IPS DF 4.7 (cell line): Measurements from ENCODE around the gene HPCAL1.

Source experiments
- DNase-seq: peaks from one replicate; pipeline ENCODE4 v3.0.0-alpha.2; 2013; ENCODE audit warnings: low spot score; ENCODE audit errors: extremely low read depth

The HPCAL1 gene

GRCh38 chr2:10422251-10422650 is 119.5 kb downstream of the HPCAL1 start:
- DNase-seq = no peak

DNA sequence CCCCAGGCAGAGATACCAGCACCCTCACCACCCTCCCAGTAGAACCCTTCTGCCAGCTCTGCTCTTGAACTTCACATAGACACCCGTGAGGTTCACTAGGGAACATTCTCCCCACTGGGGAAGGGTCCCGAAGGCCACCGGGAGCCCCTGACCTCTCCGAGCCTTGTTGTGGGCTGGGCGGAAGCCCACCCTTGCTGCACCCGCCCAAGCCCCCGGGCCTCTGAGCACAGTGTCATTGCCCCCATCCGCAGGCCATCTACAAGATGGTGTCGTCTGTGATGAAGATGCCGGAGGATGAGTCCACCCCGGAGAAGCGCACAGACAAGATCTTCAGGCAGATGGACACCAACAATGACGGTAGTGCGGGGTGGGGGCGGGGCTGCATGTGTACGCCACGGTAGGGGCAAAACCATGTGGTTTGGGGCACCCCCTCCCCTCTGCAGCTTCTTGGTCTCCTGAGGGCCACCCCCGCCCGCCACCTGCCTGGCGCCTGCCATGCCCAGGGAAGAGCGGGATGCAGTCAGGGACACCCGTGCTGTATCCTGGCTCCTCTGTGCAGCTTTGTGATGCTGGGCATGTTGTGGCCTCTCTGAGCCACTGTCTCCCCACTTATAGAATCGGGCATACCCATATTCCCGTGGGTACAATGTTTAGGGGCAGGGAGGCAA is 120.2 kb downstream of the HPCAL1 start:
- no peak for DNase-seq

DNA sequence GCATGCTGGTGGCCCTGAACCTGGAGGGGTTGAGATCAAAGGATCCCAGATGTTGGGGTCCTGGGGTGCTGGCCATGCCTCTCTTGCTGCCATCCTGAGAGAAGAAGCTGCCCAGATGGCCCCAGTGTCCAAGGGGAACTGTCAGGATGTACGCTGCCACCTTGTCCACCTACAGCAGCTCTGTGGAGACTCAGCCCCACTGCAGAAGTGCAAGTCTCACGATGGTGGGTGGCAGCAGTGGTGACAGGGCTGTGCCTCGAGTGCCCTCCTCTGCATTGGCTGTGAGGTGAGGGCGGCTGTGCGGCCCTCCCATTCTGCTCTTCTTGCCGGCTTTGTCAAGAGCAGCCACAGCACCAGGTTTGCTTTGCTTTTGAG is 120.7 kb downstream of the HPCAL1 start:
- DNase-seq = no peak

DNA sequence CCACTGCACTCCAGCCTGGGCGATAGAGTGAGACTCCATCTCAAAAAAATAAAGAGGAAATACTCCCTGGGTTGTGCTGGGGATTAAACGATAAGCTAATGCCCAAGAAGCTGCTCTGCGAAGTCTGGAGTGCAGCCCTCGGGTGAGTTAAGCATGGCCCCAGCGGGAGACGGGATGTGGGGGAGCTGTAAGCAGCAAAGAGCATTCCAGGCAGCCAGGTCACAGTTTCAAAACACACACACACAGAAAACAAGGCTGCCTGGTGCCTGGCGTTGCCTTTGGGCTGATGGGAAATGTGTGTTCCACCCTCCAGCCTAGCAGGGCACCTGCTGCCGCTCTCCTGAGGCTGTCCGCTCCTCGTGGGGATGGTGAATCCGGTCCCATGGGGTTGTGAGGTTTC is 121.3 kb downstream of the HPCAL1 start:
- no peak for DNase-seq

DNA sequence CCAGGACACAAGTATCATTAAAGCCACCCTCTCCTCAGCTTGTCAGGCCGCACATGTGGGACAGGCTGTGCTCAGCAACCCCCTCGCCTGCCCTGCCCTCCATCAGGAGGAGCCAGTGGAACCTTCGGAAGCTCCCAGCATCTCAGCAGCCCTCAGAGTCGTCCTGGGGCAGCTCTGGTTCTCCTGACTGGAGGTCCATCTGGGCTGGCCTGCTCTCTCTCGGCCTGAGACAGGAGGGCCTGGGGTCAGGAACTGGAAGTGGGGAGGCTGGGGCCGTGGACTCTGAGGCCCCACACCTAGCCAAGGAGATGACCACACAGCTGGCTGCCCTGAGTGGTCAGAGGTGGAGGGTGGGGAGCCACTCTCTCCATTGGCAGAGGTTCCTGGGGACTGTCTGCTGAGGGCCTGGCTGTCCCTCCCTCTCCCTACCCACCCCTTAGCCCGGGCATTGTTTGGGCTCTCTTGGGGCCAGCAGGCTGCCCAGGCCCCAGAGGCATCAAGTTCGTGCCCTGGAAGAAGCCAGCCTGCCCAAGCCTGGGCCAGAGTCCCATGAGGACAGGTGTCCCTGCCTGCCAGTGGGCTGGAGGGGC is 122.3 kb downstream of the HPCAL1 start:
- DNase-seq = no peak

DNA sequence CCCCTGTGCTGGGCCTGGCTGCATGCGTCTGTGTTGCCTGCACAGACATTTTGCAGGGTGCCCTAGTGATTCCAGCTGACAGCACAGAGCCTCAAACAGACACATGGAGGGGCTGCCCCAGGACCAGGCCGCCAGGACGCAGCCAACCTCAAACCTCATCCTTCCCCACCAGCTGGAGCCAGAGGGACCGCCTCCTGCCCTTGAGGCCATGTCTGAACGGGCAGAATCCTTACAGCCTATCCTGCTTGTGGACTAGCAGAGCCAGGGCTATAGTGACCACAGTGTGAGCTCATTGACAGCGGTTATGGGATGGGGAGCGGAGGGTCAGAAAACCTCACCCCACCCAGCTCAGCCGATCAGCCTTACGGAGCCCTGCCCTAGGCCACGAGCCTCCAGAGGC is 123.0 kb downstream of the HPCAL1 start:
- DNase-seq = no peak

DNA sequence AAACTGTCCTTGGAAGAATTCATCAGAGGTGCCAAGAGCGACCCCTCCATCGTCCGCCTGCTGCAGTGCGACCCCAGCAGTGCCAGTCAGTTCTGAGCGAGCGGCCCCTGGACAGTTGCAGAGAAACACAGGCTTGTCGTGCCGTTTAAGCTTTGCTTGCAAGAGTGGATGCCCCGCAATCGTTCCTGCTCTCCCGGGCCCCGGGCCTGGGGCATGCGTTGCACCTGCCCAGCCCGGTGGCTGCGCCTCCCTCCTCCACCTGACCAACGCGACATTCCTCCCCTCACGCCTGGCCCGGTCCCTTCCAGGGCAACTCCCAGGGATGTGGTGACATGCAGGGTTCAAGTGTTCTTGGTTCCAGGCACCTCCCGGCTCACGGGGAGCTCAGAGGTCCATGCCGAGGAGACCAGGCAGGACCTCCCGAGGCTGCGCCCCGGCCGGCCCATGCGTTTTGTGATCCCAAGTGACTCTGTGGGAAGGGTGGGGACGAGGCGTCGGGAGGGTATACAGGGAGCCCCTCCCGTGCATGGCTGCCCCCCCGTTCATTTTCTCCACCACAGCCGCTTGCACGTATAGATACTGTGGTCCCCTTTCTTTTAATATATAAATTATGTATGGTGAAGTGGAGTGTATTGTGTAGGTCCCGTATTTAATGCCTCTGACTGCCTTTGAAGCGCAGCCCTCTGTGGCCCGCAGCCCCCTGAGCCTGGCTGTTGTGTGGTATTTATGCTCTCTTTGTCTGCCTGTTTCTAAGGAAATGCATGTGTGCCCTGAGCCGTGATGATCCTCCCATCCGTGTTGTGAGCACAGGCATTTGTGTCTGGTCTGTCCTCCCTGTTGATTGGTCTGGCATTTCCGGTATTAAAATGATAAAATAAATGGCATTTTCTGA is 124.3 kb downstream of the HPCAL1 start:
- no peak for DNase-seq

DNA sequence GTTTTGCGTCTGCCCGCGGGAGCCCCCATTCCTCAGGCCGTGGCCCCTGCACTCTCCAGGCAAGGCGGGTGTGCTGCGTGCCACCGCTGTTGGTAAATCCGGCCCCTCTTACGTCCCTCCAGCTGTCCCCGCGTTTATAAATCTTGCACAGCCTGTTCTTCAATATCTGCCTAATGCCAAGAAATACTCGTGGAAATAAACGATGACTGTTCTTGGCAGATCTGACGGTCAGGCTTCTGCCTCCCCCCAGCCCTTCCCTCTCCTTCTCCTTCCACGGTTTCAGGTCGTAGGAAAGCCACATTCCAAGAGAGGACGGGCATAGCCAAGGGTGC is 124.9 kb downstream of the HPCAL1 start:
- no peak for DNase-seq

DNA sequence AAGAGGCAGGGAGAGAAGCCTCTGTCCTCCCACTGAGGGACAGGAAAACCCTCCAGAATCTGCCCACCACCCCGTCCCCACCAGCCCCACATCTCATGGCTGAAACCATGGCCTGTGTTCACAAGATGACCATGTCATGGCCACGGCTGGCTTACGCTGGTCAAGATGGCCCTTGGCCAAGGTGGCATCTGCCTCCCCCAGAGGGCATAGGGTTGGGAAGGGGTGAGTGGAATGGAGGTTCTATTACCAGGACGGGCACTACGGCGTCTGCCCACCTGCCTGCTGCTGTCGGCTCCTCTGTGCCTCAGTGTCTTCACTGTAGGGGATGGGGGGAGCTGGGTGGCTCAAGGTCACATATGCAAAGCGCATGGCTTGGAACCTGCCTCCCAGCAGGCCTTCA is 125.7 kb downstream of the HPCAL1 start:
- DNase-seq = no peak

DNA sequence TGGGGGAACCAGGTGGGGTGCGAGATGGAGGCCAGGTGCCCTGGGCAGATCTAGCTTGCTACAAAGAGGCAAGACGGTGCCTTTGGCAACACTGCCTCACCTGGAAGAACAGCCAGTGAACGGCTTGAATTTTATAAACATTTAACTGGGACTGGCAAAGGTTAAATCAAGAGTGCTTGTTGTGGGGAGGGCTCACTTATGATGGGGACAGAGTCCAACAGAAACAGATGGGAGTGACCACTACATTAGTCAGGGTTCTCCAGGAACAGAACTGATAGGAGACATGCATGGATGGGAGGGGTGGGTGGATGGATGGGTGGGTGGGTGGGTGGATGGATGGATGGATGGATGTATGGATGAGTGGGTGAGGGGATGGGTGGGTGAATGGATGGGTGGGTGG is 126.2 kb downstream of the HPCAL1 start:
- DNase-seq = no peak

DNA sequence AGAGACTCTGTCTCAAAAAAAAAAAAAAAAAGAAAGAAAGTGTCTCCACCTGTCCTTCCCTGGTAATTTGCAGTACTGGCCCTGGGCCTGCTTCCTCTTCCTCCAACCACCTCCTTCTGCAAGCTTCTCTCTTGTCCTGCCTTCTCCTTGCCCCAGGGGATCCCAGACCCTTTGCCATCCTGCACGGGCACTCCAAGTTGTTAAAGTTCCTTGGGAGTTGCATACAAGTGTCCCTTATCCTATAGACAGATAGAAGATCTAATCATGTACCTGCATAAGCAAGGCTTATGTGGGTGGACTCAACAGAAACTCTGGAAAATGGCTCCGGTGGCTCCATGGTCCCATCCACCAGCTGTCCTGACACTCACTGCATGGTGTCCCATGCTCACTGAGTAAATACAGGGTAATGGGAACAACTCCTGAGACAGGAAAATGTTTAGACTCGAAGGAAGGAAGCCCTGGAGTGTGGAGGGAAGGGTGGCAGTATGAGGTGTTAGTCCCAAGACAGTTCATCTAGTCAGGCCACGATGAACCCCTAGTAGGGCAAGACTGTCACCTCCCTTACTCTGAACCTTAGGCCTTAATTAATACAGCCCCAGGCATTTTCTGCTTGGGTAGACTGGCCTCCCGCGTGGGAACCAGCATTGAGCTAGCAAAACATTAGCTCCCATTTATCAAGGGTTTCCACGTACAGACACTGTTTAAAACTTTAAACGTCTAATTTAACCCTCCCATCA is 128.3 kb downstream of the HPCAL1 start:
- no peak for DNase-seq

- DNase-seq = no peak
These were observed 129.1 kb downstream of the HPCAL1 start for GRCh38 chr2:10431797-10432196.

- DNase-seq = no peak
These were observed 129.8 kb downstream of the HPCAL1 start for GRCh38 chr2:10432311-10433181.

DNA sequence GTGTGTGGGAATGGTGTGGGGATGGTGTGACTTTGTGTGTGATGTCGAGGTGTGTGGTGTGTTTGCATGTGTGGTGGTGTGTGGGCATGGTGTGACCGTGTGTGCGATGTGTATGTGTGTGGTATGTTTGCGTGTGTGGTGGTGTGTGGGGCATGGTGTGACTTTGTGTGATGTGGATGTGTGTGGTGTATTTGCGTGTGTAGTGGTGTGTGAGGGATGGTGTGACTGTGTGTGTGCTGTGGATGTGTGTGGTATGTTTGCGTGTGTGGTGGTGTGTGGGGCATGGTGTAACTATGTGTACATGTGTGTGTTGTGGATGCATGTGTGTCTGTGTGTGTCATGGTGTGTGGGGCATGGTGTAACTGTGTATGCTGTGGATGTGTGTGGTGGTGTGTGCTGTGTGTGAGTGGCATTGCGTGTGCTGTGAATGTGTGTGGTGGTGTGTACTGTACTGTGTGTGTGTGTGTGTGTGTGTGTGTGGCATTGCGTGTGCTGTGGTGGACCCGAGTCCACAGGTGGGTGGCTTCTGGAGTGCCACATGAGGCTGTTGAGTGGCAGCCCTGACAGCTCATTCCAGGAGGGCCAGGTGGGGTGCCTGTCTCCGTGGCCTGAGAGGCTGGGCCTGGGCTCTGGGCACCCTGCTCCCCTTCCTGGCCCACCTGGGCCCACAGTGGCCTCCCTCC is 130.7 kb downstream of the HPCAL1 start:
- DNase-seq = no peak

DNA sequence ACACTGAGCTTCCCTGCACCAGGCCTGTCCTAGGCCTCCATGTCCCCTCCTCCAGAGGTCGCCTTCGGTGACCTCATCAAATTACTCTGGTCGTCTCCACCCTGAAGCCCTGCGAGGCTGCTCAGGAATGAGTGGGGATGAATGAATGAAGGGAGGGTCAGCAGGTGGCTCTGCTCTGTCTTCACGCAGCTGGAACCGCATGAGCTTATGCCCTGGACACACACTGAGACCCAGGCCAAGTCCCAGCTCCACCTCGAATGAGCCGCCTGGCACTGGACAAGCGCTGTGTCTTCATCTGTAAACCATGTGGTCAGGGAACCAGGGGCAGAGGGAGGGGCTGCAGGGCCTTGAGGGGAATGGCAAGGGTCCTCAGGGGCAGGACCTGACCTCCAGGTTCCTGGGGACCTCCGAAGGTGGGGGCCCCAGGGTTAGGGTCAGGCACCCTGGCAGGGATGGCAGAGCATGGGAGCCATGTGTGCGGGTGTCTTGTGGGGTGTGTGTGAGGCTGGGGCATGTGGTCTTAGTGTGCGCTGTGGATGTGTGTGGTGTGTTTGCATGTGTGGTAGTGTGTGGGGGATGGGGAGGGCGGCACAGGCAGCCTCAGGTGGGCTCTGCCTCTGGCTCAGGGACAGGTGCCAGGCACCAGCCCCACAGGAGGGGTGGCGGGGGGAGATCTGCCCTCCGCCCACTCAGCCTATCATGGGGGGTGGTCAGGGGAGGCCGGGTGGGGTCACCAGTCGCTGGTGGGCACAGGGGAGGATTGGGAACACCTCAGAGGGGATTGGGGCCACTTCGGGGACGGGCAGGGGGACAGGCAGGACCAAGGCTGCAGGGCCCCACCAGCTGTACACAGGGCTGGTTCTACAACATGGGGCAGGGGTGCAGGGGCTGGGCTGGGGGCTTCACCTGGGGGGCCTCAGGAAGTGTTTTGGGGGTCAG is 131.5 kb downstream of the HPCAL1 start:
- DNase-seq = no peak

DNA sequence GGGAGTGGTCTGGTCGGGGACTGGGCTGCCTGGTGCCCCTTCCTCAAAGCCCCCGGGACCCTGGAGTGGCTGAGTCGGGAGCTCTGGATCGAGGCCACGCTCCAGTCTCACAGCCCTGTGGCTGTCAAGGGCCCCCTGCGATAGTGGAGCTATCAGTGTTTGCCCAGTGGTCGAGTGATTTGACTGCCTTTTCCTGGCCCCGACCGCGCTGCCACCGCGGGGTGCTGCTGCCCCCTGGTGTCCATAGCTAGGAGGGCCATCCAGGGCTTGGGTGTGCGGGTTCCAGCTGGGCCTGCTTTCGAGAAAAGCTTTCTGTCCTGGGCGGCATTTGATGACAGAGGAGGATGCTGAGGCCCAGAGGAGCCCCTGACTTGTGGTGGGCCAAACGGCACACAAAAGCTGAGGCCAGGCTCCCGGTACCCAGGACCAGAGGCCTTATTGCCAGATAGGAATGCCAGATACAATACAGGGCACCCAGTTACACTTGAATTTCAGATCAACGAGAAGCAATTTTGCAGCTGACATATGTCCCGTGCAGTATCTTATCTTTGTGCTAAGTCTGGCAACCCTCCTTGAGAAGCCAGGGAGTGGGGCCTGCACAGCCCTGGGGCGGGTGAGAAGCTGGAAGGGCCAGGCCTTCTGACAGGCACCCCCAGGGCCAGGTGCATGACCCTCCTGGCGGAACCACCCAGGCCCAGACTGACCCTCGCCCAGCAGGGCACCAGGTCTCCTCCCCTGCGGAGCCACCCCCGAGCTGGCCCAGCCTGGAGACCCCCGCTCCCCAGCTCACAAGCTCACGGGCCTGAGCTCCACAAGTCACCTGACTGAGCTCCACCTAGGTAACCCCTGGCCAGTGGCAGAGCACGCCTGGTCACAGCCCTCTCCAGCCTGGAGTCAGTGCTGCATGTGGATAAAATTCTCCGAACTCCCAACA is 132.4 kb downstream of the HPCAL1 start:
- DNase-seq = no peak

DNA sequence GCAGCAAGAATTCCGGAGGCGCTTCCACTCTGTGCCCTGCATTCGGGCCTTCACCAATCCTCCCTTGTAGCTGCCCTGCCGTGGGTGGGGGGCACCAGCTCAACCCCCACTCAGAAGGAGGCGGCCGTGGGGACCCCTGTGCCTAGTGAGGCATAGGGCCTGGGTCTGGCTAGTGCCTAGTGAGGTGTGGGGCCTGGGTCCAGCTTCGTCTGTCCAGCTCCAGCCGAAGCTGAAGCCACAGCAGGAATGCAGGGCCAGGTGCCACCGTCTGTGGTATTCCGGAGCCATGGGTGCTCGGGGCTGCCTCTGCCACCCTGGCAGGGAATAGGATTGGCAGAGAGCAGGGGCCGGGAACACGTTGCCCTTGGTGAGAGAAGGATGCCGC is 133.1 kb downstream of the HPCAL1 start:
- no peak for DNase-seq

DNA sequence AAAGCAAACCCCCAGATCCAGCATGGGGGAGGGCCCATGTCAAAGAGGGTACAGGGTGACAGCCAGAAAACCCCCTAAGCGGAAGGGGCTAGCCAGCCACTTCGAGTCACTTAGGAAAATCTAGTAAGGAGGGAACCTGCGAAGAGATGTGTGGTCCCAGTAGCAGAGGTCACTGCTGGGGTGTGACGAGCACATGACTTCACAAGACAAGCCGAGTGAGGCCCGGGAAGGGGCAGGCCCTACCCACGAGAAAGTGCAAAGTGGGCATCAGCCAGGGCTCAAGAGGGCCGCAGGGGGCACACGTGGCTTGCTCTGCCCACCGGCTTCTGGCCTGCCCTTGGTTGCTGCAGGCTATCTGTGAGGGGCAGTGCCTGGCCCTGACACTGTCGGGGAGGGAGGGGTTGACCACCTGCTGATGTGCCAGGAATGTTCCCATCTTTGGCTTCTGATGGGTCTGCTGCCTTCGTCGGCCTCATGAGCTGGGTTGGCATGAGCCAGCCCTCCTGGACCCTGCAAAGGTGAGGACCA is 133.9 kb downstream of the HPCAL1 start:
- no peak for DNase-seq
